IMR-90 (cell line): ENCODE results near the gene CHD3.

Source experiments
- CEBPB ChIP-seq: IDR thresholded peaks from 2 replicates; pipeline ENCODE4 v1.6.1; 2012; ENCODE audit warnings: low read depth, low read length, improper control_type of control experiment
- CHD1 ChIP-seq: IDR thresholded peaks from 2 replicates; pipeline ENCODE4 v1.6.1; 2012; ENCODE audit warnings: low read depth, low read length, improper control_type of control experiment
- FOS ChIP-seq: fragments of 150-350 bp; IDR thresholded peaks from 2 replicates; pipeline ENCODE4 v1.6.1; 2016; ENCODE audit warnings: low read depth, low read length
- MAZ ChIP-seq: IDR thresholded peaks from 2 replicates; pipeline ENCODE4 v1.6.1; 2012; ENCODE audit warnings: low read depth, mild to moderate bottlenecking, low read length, improper control_type of control experiment, moderate library complexity, borderline replicate concordance
- MXI1 ChIP-seq: IDR thresholded peaks from 2 replicates; pipeline ENCODE4 v1.6.1; 2012; ENCODE audit warnings: low read depth, mild to moderate bottlenecking, low read length, moderate library complexity, borderline replicate concordance
- POLR2A ChIP-seq: IDR thresholded peaks from 2 replicates; pipeline ENCODE4 v1.6.1; 2012; ENCODE audit warnings: mild to moderate bottlenecking, low read depth, low read length
- RAD21 ChIP-seq: IDR thresholded peaks from 2 replicates; pipeline ENCODE4 v1.6.1; 2012; ENCODE audit warnings: low read length, improper control_type of control experiment
- RFX5 ChIP-seq: IDR thresholded peaks from 2 replicates; pipeline ENCODE4 v1.8.0; 2012; ENCODE audit warnings: low read depth, mild to moderate bottlenecking, low read length, moderate library complexity
- SMC3 ChIP-seq: fragments of 150-350 bp; IDR thresholded peaks from 2 replicates; pipeline ENCODE4 v1.6.1; 2016; ENCODE audit warnings: low read depth, mild to moderate bottlenecking, antibody characterized with exemption, low read length, moderate library complexity
- TF ChIP-seq, protein P1 (sequence below): fragments of 150-350 bp; IDR thresholded peaks from 2 replicates; pipeline ENCODE4 v1.6.1; 2016; ENCODE audit warnings: low read depth, mild to moderate bottlenecking, low read length, moderate library complexity, borderline replicate concordance
- TF ChIP-seq, protein P2 (sequence below): conservative IDR thresholded peaks from 2 replicates; pipeline ENCODE4 v1.5.1; 2012; ENCODE audit warnings: mild to moderate bottlenecking, low read depth, low read length, improper control_type of control experiment
- TF ChIP-seq, protein P3 (sequence below): fragments of 150-350 bp; IDR thresholded peaks from 2 replicates; pipeline ENCODE4 v1.6.1; 2017; ENCODE audit warnings: mild to moderate bottlenecking, antibody characterized with exemption, low read length, low read depth

DNA sequence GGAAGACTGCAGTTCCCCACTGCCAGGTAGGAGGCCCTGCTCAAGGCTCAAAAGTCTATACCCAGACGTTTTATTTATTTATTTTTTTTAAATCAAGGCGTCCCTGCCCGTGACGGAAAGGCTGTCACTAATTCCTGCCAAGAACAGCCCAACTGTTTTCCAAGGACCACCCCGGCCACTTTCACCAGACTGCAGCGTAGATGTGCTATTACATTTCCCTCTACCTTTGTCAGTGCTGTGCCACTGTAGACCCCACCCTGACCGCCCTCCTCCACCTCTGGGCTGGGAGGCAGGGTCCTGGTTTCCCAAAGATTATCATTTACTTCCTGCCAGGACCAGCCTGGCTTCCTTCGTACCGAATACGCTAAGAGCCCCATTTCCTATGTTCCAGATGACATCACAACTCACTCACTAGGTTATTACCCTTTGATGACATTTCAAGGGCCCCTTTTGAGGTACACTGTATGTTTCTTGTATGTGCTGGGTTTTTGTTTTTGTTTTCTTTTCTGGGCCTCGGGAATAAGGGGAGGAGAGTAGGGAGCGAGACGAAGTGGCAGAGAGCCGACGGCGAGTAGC is 33.8 kb downstream of the CHD3 start:
- TF ChIP-seq POLR2A (no peak), RAD21 (no peak), CEBPB (no peak), MXI1 (no peak), MAZ (no peak), RFX5 (no peak), FOS (no peak), SMC3 (no peak), CHD1 (no peak)
- TF ChIP-seq, protein P1, sequence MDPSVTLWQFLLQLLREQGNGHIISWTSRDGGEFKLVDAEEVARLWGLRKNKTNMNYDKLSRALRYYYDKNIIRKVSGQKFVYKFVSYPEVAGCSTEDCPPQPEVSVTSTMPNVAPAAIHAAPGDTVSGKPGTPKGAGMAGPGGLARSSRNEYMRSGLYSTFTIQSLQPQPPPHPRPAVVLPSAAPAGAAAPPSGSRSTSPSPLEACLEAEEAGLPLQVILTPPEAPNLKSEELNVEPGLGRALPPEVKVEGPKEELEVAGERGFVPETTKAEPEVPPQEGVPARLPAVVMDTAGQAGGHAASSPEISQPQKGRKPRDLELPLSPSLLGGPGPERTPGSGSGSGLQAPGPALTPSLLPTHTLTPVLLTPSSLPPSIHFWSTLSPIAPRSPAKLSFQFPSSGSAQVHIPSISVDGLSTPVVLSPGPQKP = no peak
- TF ChIP-seq, protein P2, sequence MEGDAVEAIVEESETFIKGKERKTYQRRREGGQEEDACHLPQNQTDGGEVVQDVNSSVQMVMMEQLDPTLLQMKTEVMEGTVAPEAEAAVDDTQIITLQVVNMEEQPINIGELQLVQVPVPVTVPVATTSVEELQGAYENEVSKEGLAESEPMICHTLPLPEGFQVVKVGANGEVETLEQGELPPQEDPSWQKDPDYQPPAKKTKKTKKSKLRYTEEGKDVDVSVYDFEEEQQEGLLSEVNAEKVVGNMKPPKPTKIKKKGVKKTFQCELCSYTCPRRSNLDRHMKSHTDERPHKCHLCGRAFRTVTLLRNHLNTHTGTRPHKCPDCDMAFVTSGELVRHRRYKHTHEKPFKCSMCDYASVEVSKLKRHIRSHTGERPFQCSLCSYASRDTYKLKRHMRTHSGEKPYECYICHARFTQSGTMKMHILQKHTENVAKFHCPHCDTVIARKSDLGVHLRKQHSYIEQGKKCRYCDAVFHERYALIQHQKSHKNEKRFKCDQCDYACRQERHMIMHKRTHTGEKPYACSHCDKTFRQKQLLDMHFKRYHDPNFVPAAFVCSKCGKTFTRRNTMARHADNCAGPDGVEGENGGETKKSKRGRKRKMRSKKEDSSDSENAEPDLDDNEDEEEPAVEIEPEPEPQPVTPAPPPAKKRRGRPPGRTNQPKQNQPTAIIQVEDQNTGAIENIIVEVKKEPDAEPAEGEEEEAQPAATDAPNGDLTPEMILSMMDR = no peak
- TF ChIP-seq, protein P3, sequence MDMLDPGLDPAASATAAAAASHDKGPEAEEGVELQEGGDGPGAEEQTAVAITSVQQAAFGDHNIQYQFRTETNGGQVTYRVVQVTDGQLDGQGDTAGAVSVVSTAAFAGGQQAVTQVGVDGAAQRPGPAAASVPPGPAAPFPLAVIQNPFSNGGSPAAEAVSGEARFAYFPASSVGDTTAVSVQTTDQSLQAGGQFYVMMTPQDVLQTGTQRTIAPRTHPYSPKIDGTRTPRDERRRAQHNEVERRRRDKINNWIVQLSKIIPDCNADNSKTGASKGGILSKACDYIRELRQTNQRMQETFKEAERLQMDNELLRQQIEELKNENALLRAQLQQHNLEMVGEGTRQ = no peak
